Gastroesophageal sphincter (tissue), 3 donors: Measurements from ENCODE around the gene LIPF.

Source experiments
- EP300 ChIP-seq: sonication (generic); formaldehyde crosslinking; IDR thresholded peaks from one replicate; pipeline ENCODE4 v1.6.1; 2017; ENCODE audit warnings: antibody characterized with exemption, mild to moderate bottlenecking
- POLR2A ChIP-seq, 2 donors: fragments of 450-650 bp; IDR thresholded peaks; one replicate each; pipeline ENCODE4 v1.6.1; 2017; ENCODE audit warnings: antibody characterized with exemption in 2 of 2, mild to moderate bottlenecking in 2 of 2, moderate library complexity in 1 of 2
- POLR2AphosphoS5 ChIP-seq: sonication (generic); formaldehyde crosslinking; IDR thresholded peaks from one replicate; pipeline ENCODE4 v1.6.1; 2017; ENCODE audit warnings: antibody characterized with exemption
- TF ChIP-seq, protein P1 (sequence below), 4 experiments: fragments of 200-600 bp in 2 of 4; fragments of 450-650 bp in 2 of 4; sonication (generic) in 1 of 4; IDR thresholded peaks; one replicate each; pipeline ENCODE4 v1.5.1; 2017 to 2019; ENCODE audit warnings: antibody characterized with exemption in 4 of 4, mild to moderate bottlenecking in 2 of 4, moderate library complexity in 2 of 4

DNA sequence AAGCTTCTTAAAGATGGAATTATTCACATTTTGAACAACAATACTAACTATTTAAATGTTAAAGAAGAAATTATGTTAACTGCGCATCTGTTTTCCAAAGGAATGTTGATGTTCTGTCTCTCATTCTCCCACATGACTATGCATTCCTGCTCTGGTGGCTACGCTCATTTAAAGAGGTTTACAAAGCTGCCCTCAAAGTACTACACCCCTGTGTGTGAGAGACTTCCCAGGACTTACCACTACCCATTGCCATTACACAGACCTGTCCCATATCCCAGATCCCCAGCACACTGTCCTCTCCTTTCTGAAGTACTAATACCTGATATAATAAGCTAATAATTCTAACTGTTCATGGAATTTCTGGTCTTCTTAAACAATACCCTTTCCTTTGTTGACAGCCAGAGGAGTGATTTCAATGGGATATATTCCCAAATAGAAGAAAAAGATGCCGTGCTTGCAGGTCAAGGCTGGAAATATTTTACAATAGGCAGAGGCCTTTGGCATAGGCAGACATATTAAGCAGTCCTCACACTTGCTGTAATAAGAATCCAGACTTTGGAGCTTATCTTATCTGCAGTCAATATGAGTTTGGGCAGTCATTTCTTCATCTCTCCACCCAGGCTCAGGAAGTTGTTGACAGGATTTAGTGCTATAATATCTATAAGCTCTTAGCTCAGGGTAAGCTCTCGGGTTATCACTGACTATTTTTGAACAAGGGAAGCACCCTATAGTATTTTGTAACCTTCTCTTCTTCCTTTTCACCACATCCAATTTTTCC is 12.2 kb downstream of the LIPF start:
- TF ChIP-seq, protein P1, sequence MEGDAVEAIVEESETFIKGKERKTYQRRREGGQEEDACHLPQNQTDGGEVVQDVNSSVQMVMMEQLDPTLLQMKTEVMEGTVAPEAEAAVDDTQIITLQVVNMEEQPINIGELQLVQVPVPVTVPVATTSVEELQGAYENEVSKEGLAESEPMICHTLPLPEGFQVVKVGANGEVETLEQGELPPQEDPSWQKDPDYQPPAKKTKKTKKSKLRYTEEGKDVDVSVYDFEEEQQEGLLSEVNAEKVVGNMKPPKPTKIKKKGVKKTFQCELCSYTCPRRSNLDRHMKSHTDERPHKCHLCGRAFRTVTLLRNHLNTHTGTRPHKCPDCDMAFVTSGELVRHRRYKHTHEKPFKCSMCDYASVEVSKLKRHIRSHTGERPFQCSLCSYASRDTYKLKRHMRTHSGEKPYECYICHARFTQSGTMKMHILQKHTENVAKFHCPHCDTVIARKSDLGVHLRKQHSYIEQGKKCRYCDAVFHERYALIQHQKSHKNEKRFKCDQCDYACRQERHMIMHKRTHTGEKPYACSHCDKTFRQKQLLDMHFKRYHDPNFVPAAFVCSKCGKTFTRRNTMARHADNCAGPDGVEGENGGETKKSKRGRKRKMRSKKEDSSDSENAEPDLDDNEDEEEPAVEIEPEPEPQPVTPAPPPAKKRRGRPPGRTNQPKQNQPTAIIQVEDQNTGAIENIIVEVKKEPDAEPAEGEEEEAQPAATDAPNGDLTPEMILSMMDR (IDR thresholded peaks at IDR 0.05) = no peak
- TF ChIP-seq POLR2A (IDR thresholded peaks at IDR 0.05) = no peak
- no peak for TF ChIP-seq EP300
- no peak for TF ChIP-seq POLR2AphosphoS5
